HT-29 (cell line): ENCODE measurements around the gene ASAP3. TPM values are rescaled to one million over a fixed set of nuclear protein-coding genes. Genes with fewer than 3 reads are reported as not detected.

Source experiments
- DNase-seq: peaks from one replicate; pipeline ENCODE4 v3.0.0-alpha.2; 2015; ENCODE audit warnings: low spot score
- total RNA-seq: library from RNA; depleted of rRNA; stranded (reverse); fragments of >200 nt; shearing (Covaris generic); gene quantifications from 2 replicates; pipeline ENCODE4 v1.2.3, GENCODE V29; 2014

The ASAP3 gene
- total RNA-seq, 1 experiment from 2014 or later = 4.3 TPM

DNA sequence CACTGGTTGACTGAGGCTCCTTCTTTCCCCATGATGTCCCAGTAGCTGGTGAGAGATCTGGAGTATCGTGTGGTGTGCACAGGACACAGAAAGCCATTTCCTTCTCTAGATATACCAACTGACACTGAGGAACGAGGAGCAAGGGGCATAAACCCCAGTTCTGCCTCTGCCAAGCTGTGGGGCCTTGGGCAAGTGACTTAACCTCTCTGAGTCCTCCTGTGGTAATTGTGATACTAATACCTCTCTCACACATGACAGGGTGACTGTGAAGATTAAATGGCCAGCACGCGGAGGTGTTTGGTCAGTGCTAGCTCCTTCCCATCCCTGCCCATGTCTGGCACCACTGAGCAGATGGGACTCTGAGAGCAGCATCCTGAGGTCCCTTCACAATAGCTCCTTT, 33.1 kb downstream of the ASAP3 start:
- DNase-seq = no peak

DNA sequence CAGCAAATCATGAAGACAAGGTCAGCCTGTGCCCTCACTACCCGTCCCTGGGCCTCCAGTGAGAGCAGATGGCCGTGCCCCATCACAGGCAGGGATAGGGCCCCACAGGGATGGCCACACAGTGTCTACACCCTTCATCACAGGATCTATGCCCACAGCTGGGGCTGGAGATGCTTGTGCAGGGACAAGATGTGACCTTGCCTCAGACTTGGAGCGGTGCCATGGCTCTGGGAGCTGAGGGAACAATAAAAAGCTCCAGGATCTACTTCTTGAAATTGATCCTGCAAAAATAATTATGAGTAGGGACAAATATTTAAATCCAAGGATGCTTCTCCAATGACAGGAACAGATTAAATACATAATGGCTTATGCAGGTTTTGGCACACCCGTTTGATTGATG, 34.0 kb downstream of the ASAP3 start:
- peak; percentile 14 for DNase-seq

GRCh38 chr1:23449306-23449705, 34.7 kb downstream of the ASAP3 start:
- DNase-seq = peak; percentile 16

- DNase-seq = no peak
Measured at GRCh38 chr1:23448846-23449245, 35.1 kb downstream of the ASAP3 start.

DNA sequence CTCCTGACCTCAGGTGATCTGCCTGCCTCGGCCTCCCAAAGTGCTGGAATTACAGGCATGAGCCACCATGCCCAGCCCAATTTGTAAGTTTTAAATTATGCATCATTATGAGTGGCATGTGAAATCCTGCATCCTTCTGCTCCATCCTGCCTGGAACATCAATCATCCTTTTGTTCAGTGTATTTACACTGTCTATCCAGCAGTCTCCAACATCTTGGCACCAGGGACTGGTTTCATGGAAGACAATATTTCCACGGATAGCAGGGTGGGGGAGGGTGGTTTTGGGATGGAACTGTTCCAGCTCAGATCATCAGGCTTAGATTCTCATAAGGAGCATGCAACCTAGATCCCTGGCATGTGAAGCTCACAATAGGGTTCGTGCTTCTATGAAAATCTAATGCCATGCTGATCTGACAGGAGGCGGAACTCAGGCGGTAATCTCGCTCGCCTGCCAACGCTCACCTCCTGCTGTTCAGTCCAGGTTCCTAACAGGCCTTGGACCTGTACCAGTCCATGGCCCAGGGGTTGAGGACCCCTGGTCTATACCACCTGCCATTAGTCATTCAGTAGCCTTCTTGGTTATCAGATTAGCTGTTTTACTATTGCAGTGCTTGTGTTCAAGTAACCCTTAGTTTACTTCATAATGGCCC, 37.2 kb downstream of the ASAP3 start:
- no peak for DNase-seq

DNA sequence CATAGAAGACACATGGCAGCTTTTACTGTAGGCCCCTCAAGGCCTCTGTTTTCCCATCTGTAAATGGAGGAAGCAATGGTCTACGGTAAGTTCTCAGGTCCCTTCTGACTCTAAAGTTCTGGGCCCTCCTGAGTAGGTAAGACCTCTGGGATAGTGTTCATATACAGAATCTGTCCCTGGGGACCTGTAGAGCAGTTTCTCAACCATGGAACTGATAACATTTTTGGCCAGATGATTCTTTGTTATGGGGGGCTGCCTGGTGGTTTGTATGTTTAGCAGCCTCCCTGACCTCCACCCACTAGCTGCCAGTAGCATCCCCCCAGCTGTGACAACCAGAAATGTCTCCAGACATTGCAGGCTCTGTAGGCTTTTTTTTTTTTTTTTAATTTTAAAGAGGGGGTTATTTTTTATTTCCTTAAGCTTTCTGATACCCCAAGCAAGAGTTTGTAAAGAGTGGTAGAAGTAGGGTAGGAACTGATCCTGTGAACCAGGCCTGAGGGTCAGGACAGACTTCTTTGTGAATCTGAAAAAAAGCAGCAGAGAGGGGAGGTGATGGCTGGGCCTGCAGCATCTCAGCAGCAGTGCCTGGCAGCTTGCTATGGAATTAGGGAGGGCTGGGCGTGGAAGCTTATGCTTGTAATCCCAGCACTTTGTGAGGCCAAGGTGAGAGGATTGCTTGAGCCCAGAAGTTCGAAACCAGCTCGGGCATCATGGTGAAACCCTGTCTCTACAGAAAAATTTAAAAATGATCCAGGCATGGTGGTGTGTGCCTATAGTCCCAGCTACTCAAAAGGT, 39.2 kb downstream of the ASAP3 start:
- DNase-seq = no peak

DNA sequence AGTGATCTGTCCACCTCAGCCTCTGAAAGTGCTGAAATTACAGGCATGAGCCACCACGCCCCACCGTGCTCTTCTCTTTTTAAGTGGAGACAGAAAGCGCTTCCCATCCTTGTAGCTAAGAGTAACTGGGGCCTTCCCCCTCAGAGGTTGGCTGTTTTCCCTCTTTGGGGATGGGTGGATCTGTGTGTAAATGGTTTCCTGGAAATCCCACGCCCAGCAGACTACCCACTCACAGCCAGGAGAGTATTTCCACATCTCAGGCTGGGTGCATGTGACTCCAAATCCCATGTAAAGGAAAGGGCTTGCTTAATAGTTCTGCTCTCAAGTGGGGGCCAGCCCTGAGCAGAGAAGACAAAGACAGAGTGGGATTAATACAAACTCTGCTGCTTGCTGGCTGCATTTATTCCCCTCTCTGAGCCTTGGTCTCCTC, 39.9 kb downstream of the ASAP3 start:
- DNase-seq = no peak

GRCh38 chr1:23442751-23443150, 41.2 kb downstream of the ASAP3 start:
- no peak for DNase-seq

- no peak for DNase-seq
Measured at GRCh38 chr1:23441446-23442148, 42.4 kb downstream of the ASAP3 start.

DNA sequence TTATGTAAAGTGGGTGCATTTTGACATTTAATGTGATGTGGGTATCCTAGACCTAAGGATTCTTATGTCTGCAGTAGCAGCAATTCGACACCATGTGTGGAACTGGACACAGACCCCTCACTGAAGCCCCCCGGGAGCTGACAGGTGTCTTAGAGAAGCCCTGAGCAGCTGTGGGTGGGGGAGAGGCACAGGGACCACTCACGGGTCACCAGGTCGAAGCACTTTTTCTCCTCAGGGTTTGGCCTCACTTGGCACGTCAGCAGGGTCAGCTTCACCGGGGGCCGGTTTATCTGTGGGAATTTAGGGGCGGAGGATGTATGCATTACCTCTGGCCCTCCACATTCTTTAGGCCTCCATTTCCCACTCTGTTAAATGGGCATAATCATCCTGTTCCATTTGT, 45.4 kb downstream of the ASAP3 start:
- no peak for DNase-seq

DNA sequence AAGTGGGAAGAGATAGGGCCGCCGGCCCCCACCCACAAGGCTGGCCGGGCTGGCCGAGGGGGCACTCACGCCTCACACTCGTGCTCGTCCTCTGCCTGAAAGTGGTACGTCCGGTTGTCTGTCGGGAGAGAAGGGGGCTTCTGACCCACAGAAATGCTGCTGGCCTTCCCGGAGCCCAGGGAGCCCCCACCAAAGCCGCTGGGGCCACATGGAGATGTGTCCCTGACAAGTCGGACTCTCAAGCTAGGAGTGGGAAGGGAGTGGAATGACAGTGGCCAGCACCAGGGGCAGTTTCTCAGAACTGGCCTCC, 46.7 kb downstream of the ASAP3 start:
- no peak for DNase-seq

GRCh38 chr1:23436520-23437354, 47.2 kb downstream of the ASAP3 start:
- peak; percentile 52 for DNase-seq

- DNase-seq = no peak
Measured at GRCh38 chr1:23434260-23434775, 49.7 kb downstream of the ASAP3 start.

- no peak for DNase-seq
Measured at GRCh38 chr1:23433122-23433521, 50.9 kb downstream of the ASAP3 start.

DNA sequence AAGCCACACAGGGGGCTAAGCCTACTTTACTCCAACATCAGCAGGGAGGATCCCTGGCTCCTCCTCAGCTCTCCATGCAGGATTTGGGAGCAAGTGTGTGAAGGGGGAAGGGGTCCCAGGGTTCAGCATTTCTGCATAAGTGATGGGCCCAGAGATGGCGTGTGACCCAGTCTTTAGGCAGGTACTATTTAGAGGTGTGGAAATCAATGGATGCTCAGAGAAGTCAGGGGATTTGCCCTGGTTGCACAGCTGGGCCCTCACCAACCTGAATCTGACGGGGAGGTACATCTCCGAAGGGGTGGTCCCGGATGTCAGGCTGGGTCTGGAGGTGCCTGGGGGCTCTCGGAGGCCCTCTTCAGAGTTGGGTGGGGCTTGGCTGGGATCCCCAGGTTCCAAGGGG, 52.5 kb downstream of the ASAP3 start:
- no peak for DNase-seq

GRCh38 chr1:23430803-23431202, 53.2 kb downstream of the ASAP3 start:
- no peak for DNase-seq

DNA sequence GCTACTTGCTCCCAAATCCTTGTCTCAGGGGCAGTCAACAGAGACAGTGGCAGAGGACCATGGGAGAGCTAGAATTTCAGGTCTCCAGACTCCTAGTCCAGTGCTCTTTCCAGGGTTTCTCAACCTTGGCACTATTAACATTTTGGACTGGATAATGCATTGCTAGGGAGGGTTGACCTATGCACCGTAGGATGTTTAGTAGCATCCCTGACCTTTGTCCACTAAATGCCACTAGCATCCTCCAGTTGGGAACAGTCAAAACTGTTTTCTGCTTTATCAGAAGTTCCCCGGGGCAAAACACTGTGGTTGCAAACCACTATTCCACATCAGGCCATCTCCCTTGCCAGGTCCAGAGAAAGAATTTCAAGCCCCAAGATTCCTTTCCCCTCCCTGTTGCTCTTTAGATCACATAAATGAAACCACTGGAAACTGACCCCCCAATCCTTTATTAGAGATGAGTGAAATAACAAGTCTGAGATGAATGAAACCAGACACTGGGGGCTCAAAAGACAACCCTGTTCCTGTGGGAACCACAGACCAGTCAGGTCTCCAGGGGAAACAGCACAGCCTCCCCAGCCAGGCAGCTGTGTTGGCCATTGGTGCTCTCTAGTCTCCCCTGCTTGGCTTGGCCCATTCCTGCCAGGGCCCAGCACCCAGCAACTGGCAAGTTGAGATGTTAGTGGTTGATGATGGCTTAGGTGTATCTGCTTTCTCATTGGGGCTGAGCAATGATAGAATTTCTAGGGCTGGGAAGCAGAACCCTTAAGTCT, 55.7 kb downstream of the ASAP3 start:
- no peak for DNase-seq

- DNase-seq = no peak
Measured at GRCh38 chr1:23427550-23427949, 56.4 kb downstream of the ASAP3 start.

GRCh38 chr1:23426828-23427227, 57.2 kb downstream of the ASAP3 start:
- no peak for DNase-seq

DNA sequence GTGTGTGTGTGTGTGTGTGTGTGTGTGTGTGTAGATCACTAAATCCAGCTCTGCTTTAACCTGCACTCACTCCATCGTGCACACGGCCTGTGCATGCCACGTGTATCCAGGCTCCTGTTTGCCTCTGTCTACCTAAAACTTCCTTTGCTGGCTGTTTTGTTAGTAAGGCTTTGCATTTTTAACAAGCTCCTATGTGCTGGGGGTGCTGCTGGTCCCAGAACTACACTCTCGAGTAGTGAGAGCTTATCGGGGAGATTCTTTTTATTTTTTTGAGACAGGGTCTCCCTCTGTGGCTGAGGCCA, 58.8 kb downstream of the ASAP3 start:
- DNase-seq = no peak
